ENCODE measurements around the gene ZNF286A.
"Not testable (repeated sequence)": the region's sequence is repeated elsewhere in the genome, so short reads cannot be mapped to it uniquely, and the experiment has no call there.

The ZNF286A gene

GRCh38 chr17:15736578-15736977 lies 37.0 kb downstream of the ZNF286A start:
- not testable (repeated sequence) for H3K27me3 Mint-ChIP-seq, H3K9me3 Mint-ChIP-seq, H3K36me3 Mint-ChIP-seq, H3K27ac Mint-ChIP-seq, H3K4me3 Mint-ChIP-seq, H3K4me1 Mint-ChIP-seq
- peak; percentile 37 for ATAC-seq

GRCh38 chr17:15738066-15738465 lies 38.5 kb downstream of the ZNF286A start:
- H3K4me1 Mint-ChIP-seq, result no peaks in the 10 kb centered on the region
- H3K27me3 Mint-ChIP-seq, result peaks cover 9% of the 10 kb centered on the region
- no peaks in the 10 kb centered on the region for H3K9me3 Mint-ChIP-seq
- H3K36me3 Mint-ChIP-seq, result no peaks in the 10 kb centered on the region
- ATAC-seq, result no peak
- H3K4me3 Mint-ChIP-seq, result no peak overlapping the region
- no peak overlapping the region for H3K27ac Mint-ChIP-seq

GRCh38 chr17:15739259-15739658 lies 39.7 kb downstream of the ZNF286A start:
- not testable (repeated sequence) for H3K27me3 Mint-ChIP-seq, ATAC-seq, H3K36me3 Mint-ChIP-seq, H3K9me3 Mint-ChIP-seq, H3K4me3 Mint-ChIP-seq, H3K27ac Mint-ChIP-seq, H3K4me1 Mint-ChIP-seq

- not testable (repeated sequence) for H3K36me3 Mint-ChIP-seq, H3K4me1 Mint-ChIP-seq
Observed at GRCh38 chr17:15740041-15740440, 40.5 kb downstream of the ZNF286A start.

GRCh38 chr17:15740570-15741120 lies 41.1 kb downstream of the ZNF286A start:
- Mint-ChIP-seq H3K27me3 (peaks cover 9% of the 10 kb centered on the region), H3K9me3 (no peaks in the 10 kb centered on the region), H3K4me1 (no peaks in the 10 kb centered on the region), H3K36me3 (no peaks in the 10 kb centered on the region), H3K27ac (no peak overlapping the region), H3K4me3 (no peak overlapping the region)
- no peak for ATAC-seq

More at GRCh38 chr17:15740041-15740440, 40.5 kb downstream of the ZNF286A start:
- H3K27ac Mint-ChIP-seq, H3K4me3 Mint-ChIP-seq, H3K9me3 Mint-ChIP-seq, H3K27me3 Mint-ChIP-seq, ATAC-seq: not testable (repeated sequence)

- ATAC-seq, result no peak
Observed at GRCh38 chr17:15741624-15742023, 42.1 kb downstream of the ZNF286A start.

GRCh38 chr17:15742051-15742795 lies 42.7 kb downstream of the ZNF286A start:
- H3K4me3 Mint-ChIP-seq, result no peak overlapping the region
- H3K36me3 Mint-ChIP-seq, result no peaks in the 10 kb centered on the region
- no peak overlapping the region for H3K27ac Mint-ChIP-seq
- H3K9me3 Mint-ChIP-seq, result no peaks in the 10 kb centered on the region
- no peak for ATAC-seq
- no peaks in the 10 kb centered on the region for H3K4me1 Mint-ChIP-seq
- peaks cover 19% of the 10 kb centered on the region for H3K27me3 Mint-ChIP-seq

More at GRCh38 chr17:15741624-15742023, 42.1 kb downstream of the ZNF286A start:
- no peak overlapping the region for H3K4me3 Mint-ChIP-seq
- H3K9me3 Mint-ChIP-seq, result no peaks in the 10 kb centered on the region
- no peak overlapping the region for H3K27ac Mint-ChIP-seq
- H3K27me3 Mint-ChIP-seq, result peaks cover 13% of the 10 kb centered on the region
- H3K36me3 Mint-ChIP-seq, result no peaks in the 10 kb centered on the region
- no peaks in the 10 kb centered on the region for H3K4me1 Mint-ChIP-seq

GRCh38 chr17:15742921-15743320 lies 43.4 kb downstream of the ZNF286A start:
- Mint-ChIP-seq H3K27me3 (peaks cover 19% of the 10 kb centered on the region), H3K4me1 (no peaks in the 10 kb centered on the region), H3K36me3 (no peaks in the 10 kb centered on the region), H3K27ac (no peak overlapping the region), H3K9me3 (no peaks in the 10 kb centered on the region), H3K4me3 (no peak overlapping the region)
- ATAC-seq, result no peak

GRCh38 chr17:15744074-15744676 lies 44.6 kb downstream of the ZNF286A start:
- no peak overlapping the region for H3K27ac Mint-ChIP-seq
- no peaks in the 10 kb centered on the region for H3K36me3 Mint-ChIP-seq
- H3K27me3 Mint-ChIP-seq, result peaks cover 17% of the 10 kb centered on the region
- H3K4me3 Mint-ChIP-seq, result no peak overlapping the region
- H3K9me3 Mint-ChIP-seq, result no peaks in the 10 kb centered on the region
- no peak for ATAC-seq
- no peaks in the 10 kb centered on the region for H3K4me1 Mint-ChIP-seq

- Mint-ChIP-seq H3K4me3 (no peak overlapping the region), H3K9me3 (no peaks in the 10 kb centered on the region), H3K4me1 (no peaks in the 10 kb centered on the region), H3K27me3 (peaks cover 10% of the 10 kb centered on the region), H3K36me3 (no peaks in the 10 kb centered on the region), H3K27ac (no peak overlapping the region)
- ATAC-seq, result no peak
Observed at GRCh38 chr17:15744885-15745284, 45.3 kb downstream of the ZNF286A start.

GRCh38 chr17:15749403-15749802 lies 49.9 kb downstream of the ZNF286A start:
- ATAC-seq, H3K36me3 Mint-ChIP-seq, H3K27me3 Mint-ChIP-seq, H3K4me3 Mint-ChIP-seq, H3K27ac Mint-ChIP-seq, H3K9me3 Mint-ChIP-seq, H3K4me1 Mint-ChIP-seq: not testable (repeated sequence)

GRCh38 chr17:15768865-15769533 lies 69.4 kb downstream of the ZNF286A start:
- not testable (repeated sequence) for H3K36me3 Mint-ChIP-seq, H3K4me1 Mint-ChIP-seq, H3K27me3 Mint-ChIP-seq, H3K9me3 Mint-ChIP-seq, H3K4me3 Mint-ChIP-seq, H3K27ac Mint-ChIP-seq
- ATAC-seq, result peak; percentile 64
